HG02852 (cell line): ENCODE results near the gene RNF169.

ENCODE experiments used
- ATAC-seq: cut with Tn5 transposase; IDR thresholded peaks from one replicate; pipeline ENCODE4 v1.9.1; 2021; ENCODE audit warnings: mild to moderate bottlenecking, moderate library complexity; ENCODE audit not compliant: unreplicated experiment

The RNF169 gene

DNA sequence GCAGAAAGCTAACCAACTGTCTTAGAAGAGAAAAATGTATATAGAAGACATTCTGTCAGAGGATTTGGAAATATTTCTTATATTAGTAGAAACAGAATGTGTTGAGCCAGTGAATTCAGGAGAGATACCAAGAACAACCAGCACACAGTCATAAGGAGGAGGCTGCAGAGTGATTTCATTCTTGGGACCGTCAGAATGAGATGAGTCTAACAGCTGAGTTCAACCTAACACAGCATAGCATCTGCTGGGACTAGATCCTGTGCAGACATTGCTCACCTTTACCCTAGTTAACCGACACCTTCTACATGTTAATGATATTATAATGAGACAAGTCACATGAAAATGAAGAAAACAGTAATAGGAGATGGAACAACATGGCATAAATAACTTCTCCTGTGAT lies 114.8 kb downstream of the RNF169 start:
- no peak for ATAC-seq

DNA sequence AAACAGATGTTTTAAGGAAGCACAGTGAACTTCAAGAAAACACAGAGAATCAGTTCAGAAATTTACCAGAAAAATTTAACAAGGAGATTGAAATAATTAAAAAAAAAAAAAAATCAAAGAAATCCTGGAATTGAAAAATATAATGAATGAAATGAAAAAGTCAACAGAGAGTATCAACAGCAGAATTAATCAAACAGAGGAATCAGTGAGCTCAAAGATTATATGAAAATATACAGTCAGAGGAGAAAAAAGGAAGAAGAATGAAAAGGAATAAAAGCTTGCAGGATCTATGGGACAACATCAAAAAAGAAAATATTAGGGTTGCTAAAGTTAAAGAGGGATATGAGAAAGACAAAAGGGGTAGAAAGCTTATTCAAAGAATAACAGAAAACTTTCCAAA lies 117.9 kb downstream of the RNF169 start:
- ATAC-seq, result no peak

DNA sequence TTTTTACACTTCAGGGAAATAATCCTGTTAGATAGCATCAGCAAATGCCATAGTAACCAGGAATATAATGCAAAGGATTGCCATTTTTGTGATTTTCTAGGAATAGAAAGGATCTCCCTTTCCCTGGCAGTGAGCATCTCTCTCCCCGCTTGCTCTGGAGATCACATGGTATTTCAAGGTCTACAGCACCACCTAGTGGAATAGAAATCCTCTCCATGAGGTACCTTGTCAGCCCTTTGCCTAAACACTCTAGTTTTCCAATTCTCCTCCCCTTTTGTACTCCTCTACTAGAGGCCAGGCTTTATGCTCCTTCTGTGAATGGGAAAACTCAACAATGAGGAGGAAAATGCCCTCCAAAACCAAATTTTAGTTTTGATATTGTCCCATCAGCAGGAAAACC lies 121.8 kb downstream of the RNF169 start:
- ATAC-seq, result no peak

DNA sequence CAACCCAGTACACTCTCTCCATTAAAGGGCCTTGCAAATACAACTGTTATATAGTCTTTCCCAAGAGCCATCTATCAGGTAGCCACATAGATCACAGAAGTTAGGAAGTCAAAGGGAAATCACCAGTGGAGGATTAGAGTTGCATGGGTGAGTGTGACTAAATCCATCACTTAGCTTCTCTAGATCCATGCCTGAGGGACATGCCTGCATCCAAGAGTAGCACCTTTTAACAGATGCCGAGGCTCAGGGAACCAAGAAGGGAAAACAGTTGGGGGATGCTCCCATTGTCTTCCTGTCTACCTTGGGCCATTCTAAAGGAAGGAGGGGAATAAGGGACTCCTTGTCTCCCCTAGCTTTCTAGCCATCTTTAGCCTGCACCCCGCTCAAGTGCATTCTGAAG lies 122.4 kb downstream of the RNF169 start:
- no peak for ATAC-seq

DNA sequence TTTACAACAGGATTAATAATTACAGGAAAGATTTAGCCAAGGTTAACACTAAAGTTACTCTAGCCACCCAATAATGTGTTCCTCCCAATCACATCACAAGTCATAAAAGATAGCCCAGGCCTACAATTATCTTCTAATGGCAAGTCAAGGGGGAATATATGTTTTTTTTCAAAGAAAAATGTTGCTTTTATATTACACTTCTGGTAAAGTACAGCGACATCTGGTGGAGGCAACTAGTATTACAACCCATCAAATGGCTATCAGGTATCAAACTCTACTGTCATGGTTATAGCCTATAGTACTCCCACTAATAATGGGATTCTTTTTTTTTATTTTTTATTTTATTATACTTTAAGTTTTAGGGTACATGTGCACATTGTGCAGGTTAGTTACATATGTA lies 128.5 kb downstream of the RNF169 start:
- ATAC-seq, result no peak
